Glomerular endothelial cell (primary cell): ENCODE measurements around the gene FRZB. TPM values are rescaled to one million over a fixed set of nuclear protein-coding genes. Genes with fewer than 3 reads are reported as not detected.

ENCODE experiments used
- DNase-seq: peaks from one replicate; pipeline ENCODE4 v3.0.0-alpha.2; 2011; ENCODE audit warnings: low read depth, low spot score; ENCODE audit errors: extremely low read depth
- total RNA-seq: library from RNA; depleted of rRNA; stranded (reverse); fragments of >200 nt; gene quantifications from 2 replicates; pipeline ENCODE4 v1.2.3, GENCODE V29; 2015

Gene FRZB
- total RNA-seq, 1 donor from 2014 or later = not detected

DNA sequence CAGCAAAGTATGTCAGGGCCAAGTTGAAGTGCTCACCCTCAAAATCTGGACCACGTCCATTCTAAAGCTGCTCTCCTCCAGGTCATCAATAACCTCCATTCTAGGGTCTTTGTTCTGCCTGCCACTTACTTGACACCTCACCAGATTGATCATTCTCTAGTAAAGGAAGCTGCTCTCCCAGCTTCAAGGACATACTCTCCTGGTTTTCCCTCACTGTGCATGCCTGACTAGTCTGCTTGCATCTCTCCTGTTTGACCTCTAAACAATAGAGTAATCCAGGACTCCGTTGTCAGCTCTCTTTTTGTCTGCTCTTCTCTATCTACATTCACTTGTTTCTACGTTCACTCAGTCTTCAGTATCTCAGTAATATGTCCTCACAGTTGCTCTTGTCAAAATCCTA is 59.1 kb downstream of the FRZB start:
- DNase-seq = no peak

DNA sequence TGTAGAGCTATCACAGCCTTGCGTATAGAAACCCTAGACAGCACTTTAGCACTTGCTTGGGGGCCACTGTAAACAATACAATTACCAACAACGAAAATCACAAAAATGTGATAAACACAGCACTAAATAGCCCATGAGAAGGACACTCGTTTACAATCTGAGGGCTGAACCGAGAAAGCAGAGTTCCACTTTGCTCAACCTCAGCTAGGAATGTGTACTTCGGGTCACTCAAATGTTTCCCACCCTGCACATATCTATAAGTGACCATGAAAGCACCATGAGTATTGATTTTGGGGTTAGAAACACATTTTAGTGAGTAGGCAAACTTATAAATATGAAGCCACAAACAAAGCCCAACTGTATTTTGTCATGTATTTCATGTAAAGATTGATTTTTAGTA is 62.3 kb downstream of the FRZB start:
- no peak for DNase-seq

DNA sequence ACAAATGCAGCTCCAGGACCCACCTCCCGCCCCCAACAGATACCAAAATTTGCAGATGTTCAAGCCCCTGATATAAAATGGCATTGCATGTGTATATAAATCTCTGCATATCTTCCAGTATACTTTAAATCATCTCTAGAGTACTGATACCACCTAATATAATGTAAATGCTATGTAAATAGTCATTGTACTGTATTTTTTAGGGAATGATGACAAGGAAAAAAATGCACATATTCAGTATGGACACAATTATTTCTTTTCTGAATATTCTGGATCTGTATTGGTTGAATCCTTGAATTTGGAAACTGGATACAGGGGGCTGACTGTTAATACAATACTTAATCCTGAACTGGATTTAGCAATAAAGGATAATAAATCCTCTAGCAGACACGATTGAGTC is 67.7 kb downstream of the FRZB start:
- DNase-seq = no peak

DNA sequence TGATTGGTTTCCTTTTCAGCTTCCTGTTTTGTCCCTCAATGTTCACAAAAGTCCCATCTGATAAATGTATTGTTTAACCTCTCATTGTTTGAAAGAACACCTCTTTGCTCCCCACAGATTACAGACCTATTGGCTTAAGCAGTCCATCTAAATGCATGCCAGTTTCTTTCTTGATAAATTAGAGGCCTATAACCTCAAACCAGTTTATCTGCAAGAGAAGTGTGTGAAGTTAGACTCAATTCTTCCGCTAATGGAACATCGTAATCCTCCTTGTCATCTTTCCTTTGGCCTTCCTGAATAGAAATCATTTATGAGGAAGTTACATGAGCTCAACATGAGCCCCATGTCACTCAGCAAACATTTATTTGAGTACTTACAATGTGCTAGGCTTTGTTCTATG is 74.0 kb downstream of the FRZB start:
- DNase-seq = no peak

DNA sequence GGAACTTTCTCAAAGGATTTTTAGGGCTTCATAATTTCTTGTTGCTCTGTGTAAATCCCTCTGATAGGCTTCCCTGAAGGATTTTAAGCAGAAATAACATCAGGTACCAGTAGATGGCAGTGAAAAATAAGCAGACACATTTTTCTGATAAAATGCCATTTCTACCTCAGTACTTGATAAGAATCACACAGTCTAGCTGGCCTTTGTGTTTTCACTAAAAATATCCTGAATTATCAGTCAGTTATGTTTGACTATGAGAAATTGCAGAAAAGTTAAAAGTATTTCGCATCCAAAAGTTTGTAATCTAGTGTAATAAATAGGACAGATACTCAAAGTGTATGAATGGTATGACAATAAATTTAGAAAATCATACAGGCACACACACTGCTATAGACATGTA is 81.7 kb downstream of the FRZB start:
- DNase-seq = no peak

DNA sequence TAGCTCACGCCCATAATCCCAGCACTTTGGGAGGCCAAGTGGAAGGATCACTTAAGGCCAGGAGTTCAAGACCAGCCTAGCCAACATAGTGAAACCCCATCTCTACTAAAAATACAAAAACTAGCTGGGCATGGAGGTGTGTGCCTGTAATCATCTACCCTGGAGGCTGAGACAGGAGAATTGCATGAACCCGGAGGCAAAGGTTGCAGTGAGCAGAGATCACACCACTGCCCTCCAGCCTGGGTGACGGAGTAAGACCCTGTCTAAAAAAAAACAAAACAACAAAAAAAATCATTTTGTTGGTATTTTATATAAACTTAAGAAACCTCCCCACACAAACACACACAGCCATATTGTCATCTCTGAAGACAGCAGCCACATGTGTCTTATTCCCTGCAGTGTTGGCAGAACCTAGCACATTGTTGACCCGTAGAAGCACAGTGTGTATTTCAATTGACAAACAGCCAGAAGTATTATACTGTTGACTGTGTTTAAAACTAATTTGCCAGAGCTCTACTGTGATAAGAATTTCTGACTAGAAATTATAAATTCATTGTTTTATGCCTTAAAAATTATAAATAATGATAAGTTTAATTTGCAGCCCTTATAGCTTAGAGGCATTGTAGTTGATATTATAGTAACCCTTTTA is 82.3 kb downstream of the FRZB start:
- DNase-seq = no peak

Other genes starting within 250 kb of the FRZB start
- 133 and 149 TPM in 2 replicates for gene DNAJC10, start 150.4 kb downstream of the FRZB start, total RNA-seq
- 133 and 146 TPM in 2 replicates for gene NCKAP1, start 171.8 kb upstream of the FRZB start, total RNA-seq
- gene DUSP19, start 212.1 kb upstream of the FRZB start, total RNA-seq = 1.4 and 4.3 TPM in 2 replicates